B cell (primary cell): ENCODE results near the gene HPS3. TPM values are rescaled to one million over a fixed set of nuclear protein-coding genes. Genes with fewer than 3 reads are reported as not detected.

ENCODE experiments used
- ATAC-seq: fragments of 200-7000 bp; cut with Tn5 transposase; one replicate; pipeline ENCODE4 v1.10.0; 2021; ENCODE audit warnings: low read depth, mild to moderate bottlenecking, moderate number of reproducible peaks, moderate library complexity
- CTCF ChIA-PET: fragments of 350-600 bp; sonication (Branson Sonifier 250); formaldehyde crosslinking; loops from one replicate; lab custom pipeline; 2021; ENCODE audit warnings: antibody characterized with exemption, inconsistent platforms; lab: Charles Lee
- POLR2A ChIA-PET: fragments of 350-600 bp; sonication (Branson Sonifier 250); formaldehyde crosslinking; loops from one replicate; lab custom pipeline; 2021; ENCODE audit warnings: antibody characterized with exemption; lab: Charles Lee
- DNase-seq: peaks from one replicate; pipeline ENCODE4 v3.0.0; 2013
- H2AFZ ChIP-seq: 2 replicates; pipeline ENCODE4 v1.6.1; 2012; ENCODE audit warnings: mild to moderate bottlenecking, low read depth, low read length; ENCODE audit not compliant: insufficient read depth, poor library complexity, severe bottlenecking
- H3K27ac ChIP-seq, 2 donors: 1 replicate in 1 of 2; 2 replicates in 1 of 2; pipeline ENCODE4 v1.5.1; 2012 to 2013; ENCODE audit warnings: low read length in 2 of 2, mild to moderate bottlenecking in 2 of 2, moderate library complexity in 1 of 2
- H3K27me3 ChIP-seq, 4 experiments: fragments of 200-600 bp in 1 of 4; sonication (generic) in 1 of 4; replicated peaks in 1 of 4; 1 replicate in 2 of 4; 2 replicates in 2 of 4; pipeline versions ENCODE4 v1.6.1 to v1.7.0; 2013 to 2016; ENCODE audit warnings: low read length in 3 of 4, mild to moderate bottlenecking in 2 of 4, mixed read lengths in 1 of 4, moderate library complexity in 1 of 4; ENCODE audit not compliant: insufficient read depth in 4 of 4, control insufficient read depth in 3 of 4; ENCODE audit errors: control extremely low read depth in 1 of 4
- H3K36me3 ChIP-seq, 2 experiments: replicated peaks in 1 of 2; 1 replicate in 1 of 2; 2 replicates in 1 of 2; pipeline versions ENCODE4 v1.6.1 to v1.7.1; 2013; ENCODE audit warnings: low read length in 1 of 2; ENCODE audit not compliant: insufficient read depth in 2 of 2, control insufficient read depth in 1 of 2; ENCODE audit errors: control extremely low read depth in 1 of 2, extremely low read depth in 1 of 2
- H3K4me1 ChIP-seq, 2 donors: fragments of 200-600 bp in 1 of 2; sonication (generic) in 1 of 2; 1 replicate in 1 of 2; 2 replicates in 1 of 2; pipeline versions ENCODE4 v1.5.1 to v1.6.1; 2013 to 2017; ENCODE audit warnings: low read length in 2 of 2; ENCODE audit not compliant: control insufficient read depth in 2 of 2, insufficient read depth in 2 of 2
- H3K4me2 ChIP-seq: replicated peaks from 2 replicates; pipeline ENCODE3; 2012; ENCODE audit warnings: mild to moderate bottlenecking, low read depth, low read length; ENCODE audit not compliant: poor library complexity, severe bottlenecking
- H3K4me3 ChIP-seq, 5 experiments: fragments of 200-600 bp in 1 of 5; sonication (generic) in 1 of 5; 1 replicate in 3 of 5; 2 replicates in 2 of 5; pipeline versions ENCODE4 v1.5.1 to v1.7.0; 2011 to 2016; ENCODE audit warnings: low read length in 4 of 5, mild to moderate bottlenecking in 4 of 5, low read depth in 2 of 5, control low read depth in 1 of 5, moderate library complexity in 1 of 5; ENCODE audit not compliant: insufficient read depth in 1 of 5; ENCODE audit errors: control extremely low read depth in 1 of 5, extremely low read depth in 1 of 5
- H3K79me2 ChIP-seq: fragments of 200-600 bp; sonication (generic); one replicate; pipeline ENCODE4 v1.6.0; 2016; ENCODE audit warnings: low read length; ENCODE audit not compliant: control insufficient read depth, insufficient read depth
- H3K9ac ChIP-seq: fragments of 200-600 bp; sonication (generic); 2 replicates; pipeline ENCODE4 v1.6.1; 2017; ENCODE audit warnings: mild to moderate bottlenecking, low read length, moderate library complexity
- H3K9me3 ChIP-seq, 3 donors: one replicate each; pipeline versions ENCODE4 v1.6.1 to v1.7.1; 2013; ENCODE audit warnings: low read length in 2 of 3; ENCODE audit not compliant: control insufficient read depth in 2 of 3, insufficient read depth in 1 of 3; ENCODE audit errors: control extremely low read depth in 1 of 3
- H4K20me1 ChIP-seq: 2 replicates; pipeline ENCODE4 v1.6.0; 2012; ENCODE audit warnings: mild to moderate bottlenecking, low read length; ENCODE audit not compliant: insufficient read depth, control insufficient read depth, poor library complexity, severe bottlenecking
- H3K27ac Mint-ChIP-seq: one replicate; pipeline ENCODE4 v1.8.0; 2021; ENCODE audit warnings: mixed read lengths
- H3K27me3 Mint-ChIP-seq: one replicate; pipeline ENCODE4 v1.8.0; 2021; ENCODE audit warnings: mixed read lengths
- H3K4me1 Mint-ChIP-seq: one replicate; pipeline ENCODE4 v1.8.0; 2021; ENCODE audit warnings: mixed read lengths
- H3K4me3 Mint-ChIP-seq: one replicate; pipeline ENCODE4 v1.8.0; 2021; ENCODE audit warnings: mixed read lengths
- H3K9me3 Mint-ChIP-seq: one replicate; pipeline ENCODE4 v1.8.0; 2022; ENCODE audit warnings: mixed read lengths; ENCODE audit not compliant: insufficient read depth
- CTCF ChIP-seq: fragments of 200-600 bp; IDR thresholded peaks from one replicate; pipeline ENCODE4 v1.8.0; 2022; ENCODE audit warnings: antibody characterized with exemption, mild to moderate bottlenecking
- EZH2 ChIP-seq: IDR thresholded peaks from 2 replicates; pipeline ENCODE4 v1.6.1; 2012; ENCODE audit warnings: borderline replicate concordance, low read depth, mild to moderate bottlenecking, moderate library complexity, low read length; ENCODE audit not compliant: insufficient read depth, poor library complexity, severe bottlenecking
- WGBS: methylation state at CpG from one replicate; pipeline ENCODE4 v1.1.5; 2013; ENCODE audit warnings: missing lambda C conversion rate; ENCODE audit not compliant: insufficient coverage; 5-methylcytosine and 5-hydroxymethylcytosine counted together
- intact Hi-C: fragments of 100-400 bp; cut with micrococcal nuclease; formaldehyde crosslinking; loops from one replicate; pipeline ENCODE4 v1.10.0; 2022
- polyA plus RNA-seq: library from polyadenylated mRNA; depleted of rRNA; stranded (reverse); fragments of >200 nt; gene quantifications from 2 replicates; pipeline ENCODE4 v1.2.3, GENCODE V29; 2012
- total RNA-seq, 2 donors: library from RNA; stranded (reverse); fragments of 120-200 nt in 1 of 2; gene quantifications; 1 replicate in 1 of 2; 2 replicates in 1 of 2; pipeline versions ENCODE4 v1.2.3 to v1.2.4, GENCODE V29; 2013 to 2022

The HPS3 gene
- total and polyA plus RNA-seq, 2 donors (not counting 1 experiment from before 2014, with no cell fraction given), result 28.9 to 48.1 TPM

GRCh38 chr3:149186219-149186618, 56.8 kb downstream of the HPS3 start:
- ATAC-seq (no peak), DNase-seq (no peak)
- Mint-ChIP-seq H3K27ac (no peak overlapping the region), H3K9me3 (no peaks in the 10 kb centered on the region), H3K27me3 (no peaks in the 10 kb centered on the region), H3K4me3 (no peak overlapping the region), H3K4me1 (no peaks in the 10 kb centered on the region)
- Histone ChIP-seq H3K9me3 (no peaks in the 10 kb centered on the region), H3K4me3 (no peak overlapping the region), H4K20me1 (no peaks in the 10 kb centered on the region), H2AFZ (no peak overlapping the region), H3K27ac (no peak overlapping the region), H3K27me3 (no peaks in the 10 kb centered on the region), H3K36me3 (no peaks in the 10 kb centered on the region), H3K79me2 (no peaks in the 10 kb centered on the region), H3K4me2 (no peak overlapping the region), H3K4me1 (no peaks in the 10 kb centered on the region), H3K9ac (no peak overlapping the region)
- intact Hi-C loops, result no loop called here
- POLR2A ChIA-PET, result no interaction called here
- CTCF ChIA-PET, result interaction anchor here (0.7 kb wide), 1 partner anchor 66 kb away, joined by 3 read pairs; no protein-coding TSS in a partner anchor
- 100% methylated on average over 1 of the region's 2 CpGs for WGBS
- no peak for TF ChIP-seq CTCF
- no peak for TF ChIP-seq EZH2

DNA sequence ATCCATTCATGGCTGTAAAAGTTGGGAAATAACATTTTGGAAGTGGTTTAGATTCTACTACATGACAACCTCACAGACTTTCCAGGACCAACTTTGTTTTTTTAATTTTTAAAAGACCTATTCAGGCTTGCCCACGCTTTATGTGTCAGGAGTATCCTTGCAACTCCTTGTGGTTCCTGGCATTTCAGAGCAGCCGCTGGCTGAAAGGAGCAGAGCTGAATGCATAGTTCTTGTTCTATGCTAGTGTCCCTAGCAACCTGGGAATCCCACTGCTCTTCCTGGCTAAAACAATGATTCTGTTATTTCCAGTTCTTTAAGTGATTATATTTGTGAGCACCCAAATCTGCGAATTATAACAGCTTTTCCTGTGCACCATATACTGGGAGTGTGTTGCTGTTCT, 57.3 kb downstream of the HPS3 start:
- Histone ChIP-seq H3K4me1 (no peaks in the 10 kb centered on the region), H3K9ac (no peak overlapping the region), H3K36me3 (no peaks in the 10 kb centered on the region), H2AFZ (no peak overlapping the region), H3K4me2 (no peak overlapping the region), H3K9me3 (no peaks in the 10 kb centered on the region), H3K27ac (no peak overlapping the region), H4K20me1 (no peaks in the 10 kb centered on the region), H3K79me2 (no peaks in the 10 kb centered on the region), H3K4me3 (no peak overlapping the region), H3K27me3 (no peaks in the 10 kb centered on the region)
- intact Hi-C loops, result no loop called here
- no peak for TF ChIP-seq CTCF
- no peak for TF ChIP-seq EZH2
- Mint-ChIP-seq H3K9me3 (no peaks in the 10 kb centered on the region), H3K4me3 (no peak overlapping the region), H3K27me3 (no peaks in the 10 kb centered on the region), H3K27ac (no peak overlapping the region), H3K4me1 (no peaks in the 10 kb centered on the region)
- ATAC-seq (no peak), DNase-seq (no peak)
- POLR2A ChIA-PET, result interaction anchor here (0.5 kb wide), 1 partner anchor 58 kb away, joined by 3 read pairs; the partner anchor contains the start of gene HPS3
- WGBS, result 100% methylated on average over 2 of the region's 3 CpGs
- CTCF ChIA-PET, result interaction anchor here (0.6 to 1.0 kb wide), 2 partner anchors 9 to 22 kb away, joined by 3 read pairs; no protein-coding TSS in a partner anchor
